ENCODE data around the gene NPEPPS.

NPEPPS gene

DNA sequence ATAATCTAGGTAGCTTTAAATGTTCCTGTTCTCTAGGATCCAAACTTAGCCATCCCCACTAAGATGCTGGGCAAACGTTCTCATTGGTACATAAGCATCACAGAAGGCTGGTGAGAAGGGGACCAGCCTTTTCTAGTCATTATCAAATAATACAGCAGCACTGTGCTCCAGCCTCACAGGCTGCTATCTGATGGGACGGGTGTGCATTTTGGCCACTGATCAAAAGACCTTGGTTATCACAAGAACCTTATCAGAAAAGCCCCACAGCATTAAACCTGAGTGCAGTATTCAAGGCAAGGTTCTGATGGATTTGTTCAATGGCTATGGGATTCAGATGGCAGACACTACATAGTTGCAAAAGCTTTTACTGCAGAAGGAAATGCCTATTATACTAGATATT is 99.7 kb downstream of the NPEPPS start:
- DNase-seq (ENCODE audit: low read depth) = no peak

DNA sequence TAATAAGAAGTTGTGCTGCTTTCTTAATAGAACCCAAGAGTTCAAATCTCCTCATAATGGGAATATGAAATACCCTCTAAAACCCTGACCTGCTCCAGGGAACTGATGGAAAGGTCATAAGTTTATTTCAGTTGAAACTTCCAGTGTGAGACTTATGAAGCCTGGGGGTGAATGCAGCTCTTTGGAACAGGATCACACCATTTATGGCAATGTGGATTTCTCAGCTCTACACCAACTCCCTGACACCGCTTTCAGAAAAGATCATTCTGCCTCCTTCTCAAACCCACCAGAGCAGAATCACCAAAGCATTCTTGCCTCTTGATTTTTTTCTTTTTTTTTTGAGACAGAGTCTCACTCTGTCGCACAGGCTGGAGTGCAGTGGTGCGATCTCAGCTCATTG is 102.1 kb downstream of the NPEPPS start:
- no peak for DNase-seq (ENCODE audit: low read depth)

DNA sequence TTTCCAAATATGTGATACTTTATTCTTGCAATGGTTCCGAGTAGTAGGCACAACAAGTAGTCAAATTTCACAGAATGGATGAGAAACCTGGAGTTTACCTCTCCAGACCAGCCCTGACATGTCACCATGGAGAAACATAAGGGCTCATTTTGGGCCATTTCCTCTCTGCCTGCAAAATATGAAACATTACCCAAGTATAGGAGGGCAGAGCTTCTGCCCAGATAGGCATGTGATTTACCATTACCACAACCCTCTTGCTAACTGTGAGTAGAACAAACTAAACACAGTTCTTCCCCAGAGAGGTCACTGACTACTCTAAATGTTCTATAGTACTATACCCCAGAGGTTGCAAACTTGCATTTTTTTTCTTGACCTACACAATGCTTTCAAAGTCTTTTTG is 103.1 kb downstream of the NPEPPS start:
- no peak for DNase-seq (ENCODE audit: low read depth)

- DNase-seq (ENCODE audit: low read depth) = no peak
Measured at GRCh38 chr17:47634870-47635269, 104.0 kb downstream of the NPEPPS start.

GRCh38 chr17:47635734-47636133 is 104.8 kb downstream of the NPEPPS start:
- DNase-seq (ENCODE audit: low read depth) = no peak

DNA sequence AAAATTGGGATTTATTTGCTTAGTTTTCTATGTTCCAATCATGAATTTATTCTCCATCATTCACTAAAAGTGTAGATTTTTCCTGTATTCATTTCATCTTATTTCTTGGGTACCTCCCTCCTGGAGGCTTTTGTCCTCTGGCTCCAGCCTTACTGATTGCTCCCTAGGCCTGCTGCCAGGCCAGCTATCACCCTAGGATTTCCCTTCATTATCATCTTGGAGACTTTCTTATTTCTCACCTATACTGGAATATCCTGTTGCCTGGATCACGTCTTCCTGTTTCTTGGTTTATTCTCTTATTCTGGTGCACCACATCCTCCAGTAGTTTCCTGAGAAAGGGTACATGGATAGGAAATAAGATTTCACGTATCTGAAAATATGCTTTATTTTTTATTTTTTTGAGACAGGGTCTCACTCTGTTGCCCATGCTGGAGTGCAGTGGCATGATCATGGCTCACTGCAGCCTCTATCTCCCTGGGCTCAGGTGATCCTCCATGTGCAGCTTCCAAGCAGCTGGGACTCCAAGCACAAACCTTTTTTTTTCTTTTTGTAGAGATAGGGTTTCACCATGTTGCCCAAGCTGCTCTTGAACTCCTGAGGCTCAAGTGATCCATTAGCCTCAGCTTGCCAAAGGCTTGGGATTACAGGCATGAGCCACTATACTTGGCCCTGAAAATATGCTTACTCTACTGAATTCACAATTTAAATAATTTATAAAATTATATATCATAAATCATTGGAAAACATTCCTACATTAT is 105.5 kb downstream of the NPEPPS start:
- no peak for DNase-seq (ENCODE audit: low read depth)

DNA sequence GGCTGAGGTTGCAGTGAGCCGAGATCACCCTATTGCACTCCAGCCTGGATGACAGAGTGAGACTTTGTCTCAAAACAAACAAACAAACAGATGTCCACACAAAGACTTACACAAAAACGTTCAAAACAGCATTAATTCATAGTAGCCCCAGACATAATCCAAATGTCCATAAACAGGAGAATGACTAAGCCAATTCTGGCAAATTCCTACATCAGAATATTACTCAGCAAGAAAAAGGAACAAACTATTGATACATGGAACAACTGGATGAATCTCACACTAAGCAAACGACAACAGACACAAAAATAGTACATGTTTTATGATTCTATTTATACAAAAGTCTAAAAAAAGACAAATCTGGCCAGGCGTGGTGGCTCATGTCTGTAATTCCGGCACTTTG is 108.0 kb downstream of the NPEPPS start:
- no peak for DNase-seq (ENCODE audit: low read depth)

- no peak for DNase-seq (ENCODE audit: low read depth)
Measured at GRCh38 chr17:47640076-47640475, 109.2 kb downstream of the NPEPPS start.

- no peak for DNase-seq (ENCODE audit: low read depth)
Measured at GRCh38 chr17:47641202-47641601, 110.3 kb downstream of the NPEPPS start.

DNA sequence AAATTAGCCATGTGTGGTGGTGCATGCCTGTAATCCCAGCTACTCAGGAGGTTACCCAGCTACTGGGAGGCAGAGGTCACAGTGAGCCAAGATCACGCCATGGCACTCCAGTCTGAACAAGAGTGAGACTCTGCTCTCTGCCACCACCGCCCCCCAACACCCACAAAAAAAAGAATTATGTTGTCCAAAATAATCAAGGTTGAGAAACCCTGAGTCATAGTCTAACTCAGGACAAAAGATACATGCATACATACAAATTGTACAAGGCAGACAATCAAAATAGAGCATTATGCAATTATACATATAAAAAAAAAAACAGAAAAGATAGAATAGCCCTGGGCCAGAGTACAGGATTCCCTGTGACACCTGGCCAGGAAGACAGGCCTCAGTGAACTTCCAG is 112.2 kb downstream of the NPEPPS start:
- DNase-seq (ENCODE audit: low read depth) = no peak

- DNase-seq (ENCODE audit: low read depth) = no peak
Measured at GRCh38 chr17:47644324-47644723, 113.4 kb downstream of the NPEPPS start.

- peak; percentile 95 for DNase-seq (ENCODE audit: low read depth)
Measured at GRCh38 chr17:47649153-47649971, 118.5 kb downstream of the NPEPPS start, which contains the start of gene KPNB1. TSS of gene KPNB1 (plus strand) at chr17:47649919. CDS start at chr17:47650245, 326 bp downstream.

DNA sequence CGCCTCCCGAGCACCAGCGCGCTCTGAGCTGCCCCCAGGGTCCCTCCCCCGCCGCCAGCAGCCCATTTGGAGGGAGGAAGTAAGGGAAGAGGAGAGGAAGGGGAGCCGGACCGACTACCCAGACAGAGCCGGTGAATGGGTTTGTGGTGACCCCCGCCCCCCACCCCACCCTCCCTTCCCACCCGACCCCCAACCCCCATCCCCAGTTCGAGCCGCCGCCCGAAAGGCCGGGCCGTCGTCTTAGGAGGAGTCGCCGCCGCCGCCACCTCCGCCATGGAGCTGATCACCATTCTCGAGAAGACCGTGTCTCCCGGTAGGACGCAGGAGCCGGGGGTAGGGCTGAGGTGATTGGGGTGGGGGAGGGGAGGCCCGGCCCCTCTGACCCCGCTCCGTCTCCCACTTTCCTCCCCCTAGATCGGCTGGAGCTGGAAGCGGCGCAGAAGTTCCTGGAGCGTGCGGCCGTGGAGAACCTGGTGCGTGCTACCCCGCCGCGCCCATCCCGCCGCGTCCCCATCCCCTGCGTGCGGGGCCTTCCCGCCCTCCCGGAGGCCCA is 119.1 kb downstream of the NPEPPS start:
- peak; percentile 39 for DNase-seq (ENCODE audit: low read depth)

GRCh38 chr17:47650525-47651522 is 119.9 kb downstream of the NPEPPS start:
- DNase-seq (ENCODE audit: low read depth) = peak; percentile 93

GRCh38 chr17:47651704-47652103 is 120.8 kb downstream of the NPEPPS start:
- DNase-seq (ENCODE audit: low read depth) = no peak

- DNase-seq (ENCODE audit: low read depth) = no peak
Measured at GRCh38 chr17:47652570-47652969, 121.7 kb downstream of the NPEPPS start.

DNA sequence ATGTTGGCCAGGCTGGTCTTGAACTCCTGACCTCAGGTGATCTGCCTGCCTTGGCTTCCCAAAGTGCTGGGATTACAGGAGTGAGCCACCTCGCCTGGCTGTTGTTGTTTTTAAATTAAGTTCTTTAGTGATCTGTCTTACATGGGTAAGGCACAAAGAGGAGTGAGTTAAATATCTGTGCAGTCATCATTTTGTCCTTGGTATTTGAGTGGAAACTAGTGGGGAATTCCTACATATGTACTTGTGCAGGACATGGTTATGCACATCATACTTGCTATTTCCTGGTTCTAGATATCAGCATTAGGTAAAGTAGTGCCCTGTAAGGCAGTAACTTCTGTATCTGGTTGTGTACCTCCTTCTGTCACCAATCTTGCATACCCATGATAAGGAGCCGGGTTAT is 122.5 kb downstream of the NPEPPS start:
- DNase-seq (ENCODE audit: low read depth) = no peak

DNA sequence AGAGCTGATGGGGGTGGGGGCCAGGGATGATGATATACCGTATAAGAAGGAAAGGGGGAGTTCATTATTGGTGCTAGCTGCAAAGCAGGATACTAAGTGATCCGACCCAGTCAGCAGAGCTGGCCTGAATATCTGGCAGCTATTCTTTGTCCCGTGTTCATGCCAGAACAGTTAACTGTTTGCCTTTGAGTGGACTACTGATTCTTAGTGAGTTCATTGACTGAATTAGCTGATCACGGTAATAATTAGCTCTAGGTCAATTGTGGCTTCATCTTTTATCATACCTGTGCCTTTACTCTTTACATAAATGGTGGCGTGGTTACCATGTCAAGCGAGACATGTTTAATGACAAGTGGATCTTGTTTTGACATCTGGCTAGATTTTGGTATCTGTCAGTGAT is 124.1 kb downstream of the NPEPPS start:
- DNase-seq (ENCODE audit: low read depth) = no peak

- DNase-seq (ENCODE audit: low read depth) = no peak
Measured at GRCh38 chr17:47660064-47660492, 129.2 kb downstream of the NPEPPS start.

- peak; percentile 31 for DNase-seq (ENCODE audit: low read depth)
Measured at GRCh38 chr17:47663912-47664623, 133.2 kb downstream of the NPEPPS start.

DNA sequence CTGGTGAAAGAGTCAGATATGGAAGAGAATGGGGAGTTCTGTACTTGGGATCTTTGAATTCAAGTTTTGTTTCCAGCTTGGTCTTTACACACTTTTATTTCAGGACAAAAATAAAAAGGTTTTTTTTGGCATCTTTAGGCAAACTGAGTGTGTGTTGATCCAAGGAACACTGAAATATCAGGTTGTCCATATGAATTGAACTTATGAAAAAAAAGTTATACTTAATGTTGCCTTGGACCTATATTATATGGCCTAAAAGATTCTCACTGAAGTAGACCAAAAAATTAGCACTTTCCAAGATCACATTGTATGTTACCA is 133.7 kb downstream of the NPEPPS start:
- no peak for DNase-seq (ENCODE audit: low read depth)

All from stimulated activated CD8-positive, alpha-beta memory T cell treated with anti-CD3 and anti-CD28 coated beads, Interleukin-4, amount 100 ng/mL, for 24 hours (primary cell).